ENCODE measurements around the gene STK4. TPM values are rescaled to one million over a fixed set of nuclear protein-coding genes. Genes with fewer than 3 reads are reported as not detected.

STK4 gene
- polyA plus RNA-seq, 4 donors: 15.4 to 21.7 (median 19.4) TPM

DNA sequence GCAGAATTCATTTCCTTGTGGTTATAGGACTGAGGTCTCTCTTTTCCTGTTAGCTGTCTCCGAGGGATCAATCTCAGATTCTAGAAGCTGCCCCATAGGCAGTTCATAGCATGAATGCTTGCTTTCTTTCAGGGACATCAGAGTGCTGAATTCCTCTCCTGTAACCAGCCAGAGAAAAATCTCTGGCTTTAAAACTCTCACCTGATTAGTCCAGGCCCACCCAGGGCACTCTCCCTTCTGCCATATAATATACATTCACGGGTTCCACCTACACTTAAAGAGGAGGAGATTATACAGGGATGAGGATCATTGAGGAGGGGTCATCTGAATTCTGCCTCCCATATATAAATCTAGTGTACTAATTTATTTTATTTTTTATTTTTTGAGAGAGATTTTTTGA, 136.8 kb downstream of the STK4 start:
- no peak for DNase-seq (ENCODE audit: low read depth in 4 of 4, low spot score in 3 of 4)

- DNase-seq (ENCODE audit: low read depth in 4 of 4, low spot score in 3 of 4): no peak
Observed at GRCh38 chr20:45104786-45105185, 138.5 kb downstream of the STK4 start.

DNA sequence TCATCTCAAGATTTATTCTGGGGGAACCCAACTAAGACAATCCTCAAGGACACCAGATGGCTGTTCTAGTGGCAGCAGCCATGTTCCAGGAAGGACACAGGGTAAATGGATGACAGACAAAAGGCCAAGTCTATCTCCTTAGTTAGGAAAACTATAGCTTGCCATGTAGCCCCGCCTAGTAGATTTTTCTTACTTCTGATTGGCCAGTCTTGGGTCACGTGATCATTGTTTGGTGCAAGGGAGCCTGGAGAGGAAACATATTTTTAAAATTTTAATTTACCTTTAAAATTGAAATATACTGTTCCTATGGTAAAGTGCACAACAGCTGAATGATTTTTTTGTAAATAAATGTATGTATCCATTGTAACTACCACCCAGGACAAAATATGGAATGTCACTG, 139.0 kb downstream of the STK4 start:
- no peak for DNase-seq (ENCODE audit: low read depth in 4 of 4, low spot score in 3 of 4)

- no peak for DNase-seq (ENCODE audit: low read depth in 4 of 4, low spot score in 3 of 4)
Observed at GRCh38 chr20:45109634-45110033, 143.3 kb downstream of the STK4 start.

DNA sequence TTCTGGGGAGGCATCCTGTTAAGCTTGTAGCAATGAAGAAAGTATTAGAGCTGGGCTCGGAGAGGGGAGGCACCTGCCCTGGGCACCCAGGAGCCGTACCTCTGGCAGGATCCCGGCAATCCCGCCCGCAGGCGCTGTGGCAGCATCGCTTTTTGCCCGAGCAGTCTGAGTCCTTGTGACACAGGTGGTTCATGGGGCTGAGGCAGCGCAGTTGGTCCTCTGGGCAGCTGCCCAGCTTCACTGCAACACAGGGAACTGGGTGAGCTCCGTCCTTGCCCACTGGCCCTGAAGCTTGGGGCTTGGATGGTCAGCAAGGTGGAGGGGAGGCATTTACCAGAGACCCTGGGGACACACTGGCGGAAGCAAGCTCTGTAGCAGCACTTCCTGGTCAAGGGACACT, 144.0 kb downstream of the STK4 start:
- DNase-seq (ENCODE audit: low read depth in 4 of 4, low spot score in 3 of 4): no peak

DNA sequence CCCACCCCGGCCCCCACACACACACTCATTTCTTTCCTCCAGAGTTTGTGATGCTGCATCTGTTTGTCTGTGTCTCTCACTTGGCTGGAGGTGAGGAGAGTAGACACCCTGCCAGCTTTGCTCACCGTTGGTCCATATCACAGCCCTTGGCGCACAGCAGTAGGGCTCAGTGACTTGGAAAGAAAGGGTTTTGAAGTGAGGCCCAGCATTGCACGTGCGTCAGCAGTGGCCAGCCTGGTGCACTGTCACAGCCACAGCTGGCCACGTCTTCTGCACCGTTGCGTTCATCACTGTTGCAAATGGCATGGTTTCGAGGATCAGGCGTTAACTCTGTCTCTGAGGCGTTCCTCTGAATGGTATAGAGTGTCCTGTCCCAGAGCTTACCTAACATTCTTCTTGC, 145.0 kb downstream of the STK4 start:
- DNase-seq (ENCODE audit: low read depth in 4 of 4, low spot score in 3 of 4): no peak

- DNase-seq (ENCODE audit: low read depth in 4 of 4, low spot score in 3 of 4): no peak
Observed at GRCh38 chr20:45111799-45112471, 145.6 kb downstream of the STK4 start.

- DNase-seq (ENCODE audit: low read depth in 4 of 4, low spot score in 3 of 4): no peak
Observed at GRCh38 chr20:45112754-45113153, 146.4 kb downstream of the STK4 start.

- no peak for DNase-seq (ENCODE audit: low read depth in 4 of 4, low spot score in 3 of 4)
Observed at GRCh38 chr20:45113865-45114264, 147.6 kb downstream of the STK4 start.

DNA sequence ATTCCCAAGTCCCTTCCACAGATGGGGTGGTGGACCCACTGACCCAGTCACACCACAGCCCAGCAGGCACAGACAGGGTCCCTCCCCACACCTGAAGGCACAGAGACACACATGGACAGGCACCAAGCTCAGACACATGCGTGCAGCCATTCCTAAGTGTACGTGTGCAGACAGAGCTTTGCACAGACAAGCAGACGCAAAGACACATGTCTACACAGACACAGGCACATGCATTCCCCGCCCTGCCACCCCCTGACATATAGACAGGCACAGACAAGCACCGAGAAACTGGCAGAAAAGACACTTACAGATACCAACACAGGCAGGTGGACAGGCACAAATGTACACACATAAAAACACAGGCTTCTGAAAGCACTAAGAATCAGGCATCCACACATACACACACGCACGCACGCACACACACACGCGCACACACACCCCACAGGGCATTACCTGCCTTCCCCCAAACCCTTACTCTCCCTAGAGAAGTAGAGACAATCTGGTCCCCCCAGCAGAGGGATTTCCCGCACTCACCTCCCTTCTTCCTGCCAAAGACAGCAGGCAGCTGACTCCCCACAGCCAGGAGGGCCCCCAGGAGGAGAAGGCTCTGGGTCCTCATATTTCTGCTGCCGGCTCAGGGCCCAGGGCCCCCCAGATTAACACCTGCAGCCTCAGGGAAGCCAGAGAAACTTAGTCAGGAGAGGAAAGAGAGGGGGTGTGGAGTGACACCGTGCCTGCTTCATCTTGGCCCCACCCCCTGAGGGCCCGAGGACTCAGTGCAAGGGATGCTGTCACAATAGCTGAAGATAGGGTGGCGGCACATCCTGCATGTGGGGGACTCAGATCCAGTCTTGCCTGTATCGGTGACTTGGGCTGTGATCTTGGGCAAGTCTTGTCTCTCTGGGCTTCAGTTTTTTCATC, 148.4 kb downstream of the STK4 start, which contains the start of gene WFDC5:
Gene WFDC5 (minus strand): TSS at position 710 of the 921 bp plus-strand sequence. CDS start 91 bp downstream, at position 619.
- DNase-seq (ENCODE audit: low read depth in 4 of 4, low spot score in 3 of 4): no peak

DNA sequence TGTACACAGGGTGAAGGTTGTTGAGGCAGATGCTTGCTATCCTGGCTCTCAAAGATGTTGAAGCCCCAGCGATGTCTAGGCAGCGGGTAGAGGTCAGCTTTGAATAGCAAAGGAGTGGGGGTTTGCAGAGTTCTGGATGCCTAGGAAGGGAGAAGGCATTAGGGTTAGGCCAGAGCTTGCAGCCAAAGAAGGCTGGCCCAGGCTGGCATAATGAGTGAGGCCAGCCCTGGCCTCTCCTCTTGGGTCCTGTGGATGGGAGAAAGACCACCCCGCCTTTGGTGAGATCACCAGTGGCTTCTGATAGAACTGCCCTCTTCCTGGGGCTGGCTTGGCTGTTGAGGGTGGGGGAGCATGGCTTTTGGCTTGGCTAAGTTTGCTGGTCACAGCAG, 149.1 kb downstream of the STK4 start:
- no peak for DNase-seq (ENCODE audit: low read depth in 4 of 4, low spot score in 3 of 4)

DNA sequence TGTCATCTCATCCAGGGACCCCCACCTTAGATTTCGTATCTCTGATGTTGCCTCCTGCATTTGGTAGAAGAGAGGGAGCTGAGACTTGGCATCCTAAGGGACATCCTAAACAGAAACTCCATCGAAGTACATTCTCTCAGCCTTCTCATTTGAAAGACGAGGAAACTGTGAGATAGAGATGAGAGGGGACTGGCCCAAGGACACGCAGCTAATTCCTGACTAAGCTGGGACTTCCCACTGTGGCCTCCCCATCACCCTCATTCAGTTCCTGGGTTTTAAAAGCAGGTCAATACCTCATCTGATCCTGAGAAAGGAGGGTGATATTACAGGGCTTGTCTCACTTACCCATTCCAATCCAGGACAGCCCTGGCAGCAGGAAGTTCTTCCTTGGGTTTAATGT, 149.5 kb downstream of the STK4 start:
- DNase-seq (ENCODE audit: low read depth in 4 of 4, low spot score in 3 of 4): no peak

GRCh38 chr20:45117581-45117980, 151.3 kb downstream of the STK4 start:
- no peak for DNase-seq (ENCODE audit: low read depth in 4 of 4, low spot score in 3 of 4)

DNA sequence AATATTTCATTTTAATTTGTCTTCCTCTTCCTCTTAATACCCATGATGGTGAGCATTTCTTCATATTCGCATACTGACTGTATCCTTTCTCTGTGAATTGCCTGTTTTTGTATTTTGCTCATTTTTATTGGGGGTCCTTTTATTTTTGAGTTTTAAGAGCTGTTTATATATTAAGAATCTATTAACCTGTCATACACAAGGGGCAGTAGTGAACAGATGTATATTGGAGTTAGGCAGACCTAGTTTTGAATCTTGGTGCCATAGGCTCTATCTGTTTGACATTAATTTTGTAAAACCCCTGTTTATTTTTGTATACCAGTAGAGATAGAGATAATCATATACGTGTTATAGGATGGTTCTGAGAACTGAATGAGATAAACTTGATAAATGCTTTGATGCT, 151.7 kb downstream of the STK4 start:
- no peak for DNase-seq (ENCODE audit: low read depth in 4 of 4, low spot score in 3 of 4)

- DNase-seq (ENCODE audit: low read depth in 4 of 4, low spot score in 3 of 4): no peak
Observed at GRCh38 chr20:45119556-45120266, 153.4 kb downstream of the STK4 start.

- DNase-seq (ENCODE audit: low read depth in 4 of 4, low spot score in 3 of 4): no peak
Observed at GRCh38 chr20:45121388-45121787, 155.1 kb downstream of the STK4 start.

DNA sequence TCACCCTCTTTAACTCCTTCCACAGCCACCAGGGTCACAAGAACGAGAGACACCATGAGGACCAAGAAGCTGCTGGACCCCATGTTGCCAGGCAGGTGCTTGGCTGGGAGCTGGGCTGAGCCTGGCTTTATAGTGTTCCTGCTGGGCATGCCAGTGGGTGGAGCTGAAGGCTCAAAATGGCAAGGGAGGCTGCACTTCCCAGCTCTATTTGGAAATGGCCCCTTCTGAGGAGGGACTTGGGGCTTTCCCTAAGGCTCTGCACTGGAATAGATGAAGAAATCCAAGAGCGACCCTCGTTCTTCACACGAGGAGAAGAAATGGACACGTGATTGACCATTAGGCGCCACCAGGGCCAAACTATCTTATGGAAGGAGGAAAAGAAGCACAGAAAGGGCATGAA, 158.1 kb downstream of the STK4 start, which contains the start of gene WFDC12:
Gene WFDC12 (minus strand): TSS at position 101 of the 400 bp plus-strand sequence. CDS start 18 bp downstream, at position 83.
- no peak for DNase-seq (ENCODE audit: low read depth in 4 of 4, low spot score in 3 of 4)

- DNase-seq (ENCODE audit: low read depth in 4 of 4, low spot score in 3 of 4): peak in 2 of 4 donors; percentile 4 to 14
Observed at GRCh38 chr20:45128099-45128498, 161.8 kb downstream of the STK4 start.
